CD14-positive monocyte (primary cell): Measurements from ENCODE around the gene ACCS. TPM values are rescaled to one million over a fixed set of nuclear protein-coding genes. Genes with fewer than 3 reads are reported as not detected.

Experiments
- DNase-seq, 3 donors: peaks; one replicate each; pipeline ENCODE4 v3.0.0-alpha.2; 2011 to 2022
- H2AFZ ChIP-seq: 2 replicates; pipeline ENCODE4 v1.6.0; 2012; ENCODE audit warnings: mild to moderate bottlenecking, low read depth, low read length, inconsistent platforms; ENCODE audit not compliant: insufficient read depth, poor library complexity, severe bottlenecking
- H3K27ac ChIP-seq, 2 donors: 1 replicate in 1 of 2; 2 replicates in 1 of 2; pipeline ENCODE4 v1.5.1; 2012 to 2013; ENCODE audit warnings: low read length in 2 of 2, control low read depth in 1 of 2, inconsistent platforms in 1 of 2, low read depth in 1 of 2, mild to moderate bottlenecking in 1 of 2
- H3K27me3 ChIP-seq, 2 donors: one replicate each; pipeline versions ENCODE4 v1.6.0 to v1.6.1; 2011 to 2013; ENCODE audit warnings: low read length in 2 of 2; ENCODE audit not compliant: control insufficient read depth in 2 of 2, insufficient read depth in 2 of 2
- H3K36me3 ChIP-seq, 2 donors: replicated peaks in 1 of 2; 1 replicate in 1 of 2; 2 replicates in 1 of 2; pipeline versions ENCODE4 v1.5.1 to v1.6.1; 2012 to 2013; ENCODE audit warnings: low read length in 2 of 2, control low read depth in 1 of 2, inconsistent platforms in 1 of 2, mild to moderate bottlenecking in 1 of 2; ENCODE audit not compliant: insufficient read depth in 2 of 2, control insufficient read depth in 1 of 2
- H3K4me1 ChIP-seq, 2 donors: 1 replicate in 1 of 2; 2 replicates in 1 of 2; pipeline versions ENCODE4 v1.5.1 to v1.6.1; 2012 to 2013; ENCODE audit warnings: low read length in 2 of 2, control low read depth in 1 of 2, inconsistent platforms in 1 of 2, mild to moderate bottlenecking in 1 of 2, moderate library complexity in 1 of 2; ENCODE audit not compliant: insufficient read depth in 2 of 2, control insufficient read depth in 1 of 2
- H3K4me2 ChIP-seq: replicated peaks from 2 replicates; pipeline ENCODE3; 2012; ENCODE audit warnings: low read length, moderate library complexity, mild to moderate bottlenecking; ENCODE audit not compliant: poor library complexity, severe bottlenecking; ENCODE audit errors: extremely low read depth
- H3K4me3 ChIP-seq, 3 experiments: fragments of 200-600 bp in 1 of 3; sonication (generic) in 1 of 3; replicated peaks in 1 of 3; 1 replicate in 2 of 3; 2 replicates in 1 of 3; pipeline ENCODE4 v1.5.1; 2011 to 2013; ENCODE audit warnings: low read length in 3 of 3, mild to moderate bottlenecking in 3 of 3, control low read depth in 2 of 3, low read depth in 2 of 3, inconsistent platforms in 1 of 3, moderate library complexity in 1 of 3
- H3K79me2 ChIP-seq: 2 replicates; pipeline ENCODE4 v1.6.0; 2012; ENCODE audit warnings: mild to moderate bottlenecking, control low read depth, inconsistent platforms, low read length, moderate library complexity; ENCODE audit not compliant: insufficient read depth
- H3K9ac ChIP-seq: 2 replicates; pipeline ENCODE4 v1.6.0; 2017; ENCODE audit warnings: low read length, mild to moderate bottlenecking; ENCODE audit not compliant: insufficient read depth, poor library complexity, severe bottlenecking
- H3K9me3 ChIP-seq, 2 donors: replicated peaks in 1 of 2; 1 replicate in 1 of 2; 2 replicates in 1 of 2; pipeline versions ENCODE4 v1.5.1 to v1.6.1; 2012 to 2013; ENCODE audit warnings: low read length in 2 of 2, control low read depth in 1 of 2; ENCODE audit not compliant: control insufficient read depth in 1 of 2, insufficient read depth in 1 of 2
- H4K20me1 ChIP-seq: 2 replicates; pipeline ENCODE4 v1.6.0; 2012; ENCODE audit warnings: mild to moderate bottlenecking, low read length, control low read depth, moderate library complexity; ENCODE audit not compliant: insufficient read depth
- H3K27ac Mint-ChIP-seq, 7 donors: one replicate each; pipeline ENCODE4 v1.8.0; 2020; ENCODE audit warnings: mild to moderate bottlenecking in 7 of 7, mixed read lengths in 7 of 7, moderate library complexity in 6 of 7, inconsistent platforms in 2 of 7
- H3K27me3 Mint-ChIP-seq, 3 donors: one replicate each; pipeline ENCODE4 v1.8.0; 2021 to 2022; ENCODE audit warnings: low read depth in 3 of 3, mild to moderate bottlenecking in 3 of 3, mixed read lengths in 3 of 3, moderate library complexity in 3 of 3, inconsistent platforms in 1 of 3
- H3K36me3 Mint-ChIP-seq, 2 donors: one replicate each; pipeline ENCODE4 v1.8.0; 2020; ENCODE audit warnings: mixed read lengths in 2 of 2, inconsistent platforms in 1 of 2, mild to moderate bottlenecking in 1 of 2
- H3K4me1 Mint-ChIP-seq: one replicate; pipeline ENCODE4 v1.8.0; 2020; ENCODE audit warnings: mild to moderate bottlenecking, mixed read lengths
- H3K4me3 Mint-ChIP-seq, 2 donors: one replicate each; pipeline ENCODE4 v1.8.0; 2020; ENCODE audit warnings: mild to moderate bottlenecking in 2 of 2, mixed read lengths in 2 of 2, moderate library complexity in 1 of 2
- H3K9me3 Mint-ChIP-seq, 7 donors: one replicate each; pipeline ENCODE4 v1.8.0; 2020 to 2022; ENCODE audit warnings: mixed read lengths in 7 of 7, mild to moderate bottlenecking in 6 of 7, moderate library complexity in 6 of 7, inconsistent platforms in 2 of 7
- CTCF ChIP-seq: fragments of 200-600 bp; IDR thresholded peaks from one replicate; pipeline ENCODE4 v1.8.0; 2022; ENCODE audit warnings: antibody characterized with exemption, mild to moderate bottlenecking
- WGBS: methylation state at CpG from one replicate; pipeline ENCODE4 v1.1.5; 2013; ENCODE audit warnings: missing lambda C conversion rate; ENCODE audit not compliant: insufficient coverage; 5-methylcytosine and 5-hydroxymethylcytosine counted together
- intact Hi-C, 2 donors: fragments of 100-400 bp; cut with micrococcal nuclease; formaldehyde crosslinking; loops; one replicate each; pipeline versions ENCODE4 v1.15.0 to v1.15.1; 2023
- polyA plus RNA-seq, 3 donors: library from polyadenylated mRNA; depleted of rRNA in 1 of 3; unstranded in 2 of 3; stranded (reverse) in 1 of 3; fragments of 300-500 nt in 2 of 3; fragments of >200 nt in 1 of 3; fragmentation: Illumina TruSeq in 2 of 3; gene quantifications; 1 replicate in 2 of 3; 2 replicates in 1 of 3; pipeline ENCODE4 v1.2.3, GENCODE V29; 2012 to 2021

The ACCS gene
- polyA plus RNA-seq, 3 donors: 1.3 to 46.6 (median 1.7) TPM

- H4K20me1 ChIP-seq: no peaks in the 10 kb centered on the region
- H3K4me1 ChIP-seq: no peaks in the 10 kb centered on the region
- Mint-ChIP-seq H3K4me3 (no peak overlapping the region), H3K27me3 (peaks cover 12 to 20% (median 16%) of the 10 kb centered on the region in 3 donors), H3K9me3 (peaks cover 0 to 9% (median 5%) of the 10 kb centered on the region in 7 donors), H3K4me1 (no peaks in the 10 kb centered on the region), H3K36me3 (no peaks in the 10 kb centered on the region), H3K27ac (no peak overlapping the region)
- no peak overlapping the region for H3K27ac ChIP-seq
- no peaks in the 10 kb centered on the region for H3K27me3 ChIP-seq
- H3K4me3 ChIP-seq: no peak overlapping the region
- H3K79me2 ChIP-seq: no peaks in the 10 kb centered on the region
- DNase-seq: no peak
- TF ChIP-seq CTCF: no peak
- intact Hi-C loops: no loop called here
- no peak overlapping the region for H3K9ac ChIP-seq
- H3K9me3 ChIP-seq: no peaks in the 10 kb centered on the region
- H2AFZ ChIP-seq: no peak overlapping the region
- H3K4me2 ChIP-seq: no peak overlapping the region
- no peaks in the 10 kb centered on the region for H3K36me3 ChIP-seq
- WGBS: 100% methylated on average over 1 of the region's 1 CpG
These were observed 37.7 kb upstream of the ACCS start for GRCh38 chr11:44028401-44028800.

GRCh38 chr11:44028816-44029506, 37.1 kb upstream of the ACCS start:
- Mint-ChIP-seq H3K27me3 (peaks cover 12 to 23% (median 15%) of the 10 kb centered on the region in 3 donors), H3K4me1 (no peaks in the 10 kb centered on the region), H3K4me3 (no peak overlapping the region), H3K9me3 (peaks cover 0 to 9% (median 5%) of the 10 kb centered on the region in 7 donors), H3K27ac (no peak overlapping the region), H3K36me3 (no peaks in the 10 kb centered on the region)
- Histone ChIP-seq H3K27me3 (no peaks in the 10 kb centered on the region), H3K4me1 (no peaks in the 10 kb centered on the region), H3K9ac (no peak overlapping the region), H3K4me2 (no peak overlapping the region), H4K20me1 (no peaks in the 10 kb centered on the region), H3K27ac (no peak overlapping the region), H3K79me2 (no peaks in the 10 kb centered on the region), H2AFZ (no peak overlapping the region), H3K4me3 (no peak overlapping the region), H3K36me3 (no peaks in the 10 kb centered on the region), H3K9me3 (no peaks in the 10 kb centered on the region)
- no peak for TF ChIP-seq CTCF
- WGBS: 100% methylated on average over 3 of the region's 3 CpGs
- DNase-seq: no peak
- intact Hi-C loops: no loop called here
